Measurements from ENCODE around the gene MAP3K4.

The MAP3K4 gene

GRCh38 chr6:161130541-161130940 lies 139.0 kb downstream of the MAP3K4 start:
- DNase-seq: no peak

GRCh38 chr6:161130967-161131766 lies 139.6 kb downstream of the MAP3K4 start:
- no peak for DNase-seq

GRCh38 chr6:161132384-161132783 lies 140.8 kb downstream of the MAP3K4 start:
- DNase-seq: no peak

- no peak for DNase-seq
Observed at GRCh38 chr6:161133963-161134362, 142.4 kb downstream of the MAP3K4 start.

GRCh38 chr6:161134550-161135298 lies 143.2 kb downstream of the MAP3K4 start:
- DNase-seq: no peak

GRCh38 chr6:161135695-161136591 lies 144.4 kb downstream of the MAP3K4 start:
- no peak for DNase-seq

- no peak for DNase-seq
Observed at GRCh38 chr6:161136655-161137054, 145.1 kb downstream of the MAP3K4 start.

- no peak for DNase-seq
Observed at GRCh38 chr6:161137320-161137719, 145.8 kb downstream of the MAP3K4 start.

GRCh38 chr6:161137839-161138542 lies 146.4 kb downstream of the MAP3K4 start:
- no peak for DNase-seq

- no peak for DNase-seq
Observed at GRCh38 chr6:161138543-161139303, 147.2 kb downstream of the MAP3K4 start.

- DNase-seq: no peak
Observed at GRCh38 chr6:161139304-161139765, 147.8 kb downstream of the MAP3K4 start.

GRCh38 chr6:161139766-161140553 lies 148.4 kb downstream of the MAP3K4 start:
- no peak for DNase-seq

GRCh38 chr6:161140554-161140875 lies 148.9 kb downstream of the MAP3K4 start:
- no peak for DNase-seq

GRCh38 chr6:161141173-161141572 lies 149.6 kb downstream of the MAP3K4 start:
- DNase-seq: no peak

- no peak for DNase-seq
Observed at GRCh38 chr6:161142957-161143296, 151.4 kb downstream of the MAP3K4 start.

GRCh38 chr6:161143663-161144430 lies 152.3 kb downstream of the MAP3K4 start:
- no peak for DNase-seq

- no peak for DNase-seq
Observed at GRCh38 chr6:161150136-161150535, 158.6 kb downstream of the MAP3K4 start.

GRCh38 chr6:161150566-161150965 lies 159.0 kb downstream of the MAP3K4 start:
- no peak for DNase-seq

GRCh38 chr6:161151059-161151645 lies 159.6 kb downstream of the MAP3K4 start:
- DNase-seq: no peak

Data from OCI-M1 (cell line).